ENCODE data around the gene PHF20.
"Not testable (repeated sequence)": the region's sequence is repeated elsewhere in the genome, so short reads cannot be mapped to it uniquely, and the experiment has no call there.

The PHF20 gene

DNA sequence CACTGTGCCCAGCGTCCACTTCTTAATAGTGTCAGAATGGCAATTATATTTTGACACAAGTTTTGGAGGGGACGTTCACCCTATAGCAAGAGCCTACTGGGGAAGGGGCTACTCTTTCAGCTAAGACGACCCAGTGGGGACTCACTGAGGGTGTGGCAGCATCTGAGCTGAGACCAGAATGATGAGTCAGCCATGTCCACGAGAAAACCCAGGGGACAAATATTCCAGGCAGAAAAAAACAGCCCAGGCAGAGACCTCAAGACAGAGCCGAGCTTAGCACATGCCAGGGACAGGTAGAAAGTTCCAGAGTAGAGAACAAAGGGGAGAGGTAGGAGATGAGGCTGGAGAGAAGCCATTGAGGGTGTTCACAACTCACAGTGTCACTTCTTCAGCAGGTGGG lies 207.7 kb downstream of the PHF20 start:
- no peak for DNase-seq

DNA sequence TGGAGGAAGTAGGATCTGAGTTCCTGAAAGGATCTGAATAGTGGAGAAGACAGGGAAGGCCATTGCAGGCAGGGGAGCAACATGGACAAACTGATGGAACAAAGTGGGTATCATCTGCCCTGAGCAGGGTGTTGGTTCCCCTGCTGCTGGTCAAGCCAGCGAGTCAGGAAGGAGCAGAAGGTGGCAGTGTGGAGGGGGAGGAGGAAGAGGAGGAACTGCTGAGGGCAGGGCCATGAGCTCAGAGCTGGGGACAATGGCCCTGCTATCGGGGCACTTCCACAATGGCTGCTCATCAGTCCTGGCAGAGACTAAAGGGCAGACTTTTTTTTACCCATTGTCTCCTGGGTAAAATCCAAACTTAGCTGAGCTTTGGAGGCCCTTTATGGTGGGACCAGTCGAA lies 210.2 kb downstream of the PHF20 start:
- no peak for DNase-seq

DNA sequence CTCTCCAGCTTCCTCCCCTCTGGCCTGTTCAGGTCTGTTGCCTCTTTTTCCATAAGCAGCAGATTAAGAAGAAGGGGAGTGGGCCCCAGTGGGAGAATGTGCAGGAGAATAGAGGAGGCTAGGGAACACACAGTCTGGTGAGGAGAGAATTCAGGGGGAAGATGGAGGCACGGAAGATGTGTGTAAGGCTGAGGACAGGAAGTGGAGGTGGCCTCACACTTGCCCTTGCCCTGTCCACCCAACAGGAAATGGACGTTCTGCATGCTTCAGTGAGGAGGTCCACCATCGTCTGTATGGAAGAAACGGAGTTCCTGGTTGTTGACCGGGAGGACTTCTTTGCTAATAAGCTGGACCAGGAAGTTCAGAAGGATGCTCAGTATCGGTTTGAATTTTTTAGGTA lies 212.6 kb downstream of the PHF20 start:
- no peak for DNase-seq

DNA sequence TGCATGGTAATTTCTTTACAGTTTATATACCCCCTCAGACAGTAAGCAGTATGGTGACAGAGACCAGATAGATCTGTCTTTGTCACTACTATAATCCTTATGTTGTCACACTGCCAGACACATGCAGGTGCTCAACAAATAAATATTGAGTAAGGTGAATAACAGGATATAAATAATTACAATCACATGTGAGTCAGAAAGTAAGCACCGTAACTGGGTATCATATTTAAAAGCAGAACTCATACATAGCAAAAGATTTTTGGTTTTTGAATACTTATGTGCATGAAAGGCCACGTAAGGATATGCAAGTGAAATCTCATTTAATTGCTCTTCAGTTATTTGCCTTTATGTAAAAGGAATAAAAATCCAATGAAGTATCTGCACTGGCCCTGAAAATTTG lies 214.0 kb downstream of the PHF20 start:
- DNase-seq, result no peak

DNA sequence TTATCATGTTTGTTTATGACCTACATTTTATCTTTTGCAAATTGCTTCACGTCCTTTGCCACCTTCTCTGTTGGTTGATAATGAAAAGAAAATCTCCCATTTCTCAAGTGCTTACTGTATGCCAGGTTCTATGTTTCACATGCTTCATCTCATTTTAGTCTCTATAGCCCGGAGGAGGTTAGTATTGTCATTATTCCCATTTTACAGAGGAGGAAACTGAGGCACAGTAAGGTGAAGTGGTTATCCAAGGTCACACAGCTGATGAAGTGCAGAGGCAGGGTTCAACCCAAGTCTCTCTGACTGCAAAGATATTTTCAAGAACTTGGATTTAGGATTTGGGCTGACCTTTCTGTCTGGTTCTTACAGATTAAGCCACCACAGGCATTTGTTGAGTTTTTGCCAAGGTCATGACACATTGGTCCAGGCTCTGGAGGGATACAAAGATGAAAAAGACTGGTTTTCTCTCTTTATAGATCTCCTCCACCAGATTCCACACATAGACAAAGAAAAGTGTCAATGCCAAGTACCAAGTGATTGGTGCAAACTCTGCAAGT lies 217.2 kb downstream of the PHF20 start:
- DNase-seq, result no peak

DNA sequence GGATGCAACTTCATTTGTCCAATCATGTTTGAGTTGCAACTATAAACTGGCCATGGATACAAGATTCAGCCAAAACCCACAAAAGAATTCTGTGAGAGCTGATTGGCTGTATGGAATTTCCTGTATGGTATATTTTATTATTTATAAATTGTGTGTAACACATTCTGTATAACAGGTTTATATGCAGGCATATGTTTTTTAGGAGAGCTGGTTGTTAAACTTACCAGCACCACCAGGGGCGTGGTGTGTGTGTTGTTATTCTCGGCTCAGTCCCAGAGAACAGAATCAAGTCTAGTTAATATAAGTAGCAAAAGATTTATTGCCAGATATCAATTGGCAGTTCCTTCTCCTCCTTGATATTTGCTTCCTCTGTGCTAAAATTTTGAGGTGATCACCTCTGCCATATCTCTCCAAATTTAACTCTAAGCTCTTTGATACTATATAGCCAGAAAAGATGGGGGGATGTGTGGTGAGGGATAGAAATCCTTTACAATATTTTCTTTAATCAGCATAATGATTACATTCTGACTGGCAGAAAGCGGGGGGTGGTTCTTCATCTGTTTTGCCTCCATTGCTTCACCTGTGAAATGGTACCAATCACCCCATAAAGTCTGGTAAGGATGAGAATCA lies 219.4 kb downstream of the PHF20 start:
- DNase-seq, result peak in 1 of 2 experiments; percentile 64

DNA sequence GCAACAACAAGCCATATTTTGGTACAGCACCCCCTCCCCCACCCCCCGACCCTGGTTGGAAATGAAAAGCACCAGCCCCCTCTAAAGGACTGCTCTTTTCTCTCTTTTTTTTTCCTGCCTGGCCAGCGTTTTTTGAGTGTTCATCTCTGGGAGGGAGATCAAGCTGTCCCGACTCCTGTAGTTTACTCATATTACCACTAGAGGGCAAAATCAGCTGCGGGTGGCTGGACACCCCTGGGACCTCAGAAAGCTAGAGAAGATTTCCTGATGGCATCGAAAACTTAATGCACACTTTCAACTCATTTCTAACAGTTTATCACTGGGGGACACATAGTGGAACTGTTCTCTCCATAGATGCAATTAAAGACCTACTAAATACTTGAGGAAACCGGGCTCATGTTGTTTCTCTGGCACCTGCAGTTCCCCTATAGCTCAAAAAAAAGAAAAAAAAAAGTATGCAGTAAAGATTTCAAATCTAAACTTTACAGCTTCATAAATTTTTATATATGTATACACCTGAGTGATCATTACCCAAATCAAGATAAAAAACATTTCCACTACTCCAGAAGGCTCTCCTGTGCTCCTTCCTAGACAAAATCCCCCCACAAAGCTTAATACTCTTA lies 221.0 kb downstream of the PHF20 start:
- DNase-seq, result peak; percentile 62 to 88

DNA sequence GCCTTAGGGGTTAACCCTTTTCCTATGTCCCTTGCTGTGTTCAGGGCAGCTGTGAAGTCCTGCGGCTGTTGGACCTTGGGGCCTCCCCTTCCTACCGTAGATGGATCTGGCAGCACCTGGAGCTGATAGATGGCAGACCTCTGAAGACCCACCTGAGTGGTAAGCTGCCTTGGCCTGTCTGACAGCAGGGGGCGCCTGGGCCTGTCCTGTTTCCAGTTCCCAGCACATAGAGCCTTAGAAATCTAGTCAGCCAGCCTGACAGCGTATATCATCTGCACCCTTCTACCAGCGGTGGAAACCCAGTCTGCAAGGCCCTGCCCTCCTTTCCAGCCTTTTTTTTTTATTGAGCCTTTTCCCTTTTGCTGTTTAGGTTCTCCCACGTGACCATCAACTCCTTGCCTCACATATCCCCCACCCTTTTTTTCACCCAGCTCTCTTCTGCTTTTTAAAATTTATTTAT lies 223.2 kb downstream of the PHF20 start:
- peak; percentile 75 to 86 for DNase-seq

DNA sequence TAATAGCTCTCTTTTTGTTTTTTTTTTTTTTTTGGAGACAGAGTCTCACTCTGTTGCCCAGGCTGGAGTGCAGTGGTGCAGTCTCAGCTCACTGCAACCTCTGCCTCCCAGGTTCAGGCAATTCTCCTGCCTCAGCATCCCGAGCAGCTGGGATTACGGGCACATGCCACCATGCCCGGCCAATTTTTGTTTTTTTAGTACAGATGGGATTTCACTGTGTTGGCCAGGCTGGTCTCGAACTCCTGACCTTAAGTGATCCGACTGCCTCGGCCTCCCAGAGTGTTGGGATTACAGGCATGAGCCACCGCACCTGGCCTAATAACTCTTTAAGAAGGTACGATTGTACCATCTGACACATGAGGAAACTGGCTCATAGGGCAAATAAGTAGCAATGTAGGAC lies 224.7 kb downstream of the PHF20 start:
- DNase-seq, result not testable (repeated sequence)

All from NCI-H524 (cell line).